Fibroblast of lung (primary cell): ENCODE data around the gene GRAP. TPM values are rescaled to one million over a fixed set of nuclear protein-coding genes. Genes with fewer than 3 reads are reported as not detected.

ENCODE experiments used
- DNase-seq, 2 donors: peaks; one replicate each; pipeline versions ENCODE4 v3.0.0 to v3.0.0-alpha.2; 2010; ENCODE audit warnings: low read depth in 2 of 2
- H2AFZ ChIP-seq: 2 replicates; pipeline ENCODE4 v1.5.1; 2012; ENCODE audit warnings: low read length, control low read depth, inconsistent platforms
- H3K27ac ChIP-seq: 2 replicates; pipeline ENCODE4 v1.5.1; 2011; ENCODE audit warnings: low read length, control low read depth; ENCODE audit not compliant: insufficient read depth
- H3K27me3 ChIP-seq: 2 replicates; pipeline ENCODE4 v1.5.1; 2011; ENCODE audit warnings: mild to moderate bottlenecking, low read length; ENCODE audit not compliant: control insufficient read depth, insufficient read depth
- H3K36me3 ChIP-seq: 2 replicates; pipeline ENCODE4 v1.5.1; 2011; ENCODE audit warnings: low read length; ENCODE audit not compliant: control insufficient read depth, insufficient read depth
- H3K4me1 ChIP-seq: 2 replicates; pipeline ENCODE4 v1.5.1; 2011; ENCODE audit warnings: low read length; ENCODE audit not compliant: control insufficient read depth, insufficient read depth; ENCODE audit errors: extremely low read depth
- H3K4me2 ChIP-seq: 2 replicates; pipeline ENCODE4 v1.5.1; 2011; ENCODE audit warnings: low read length, control low read depth; ENCODE audit not compliant: insufficient read depth; ENCODE audit errors: extremely low read depth
- H3K4me3 ChIP-seq, 4 experiments: fragments of 200-600 bp in 1 of 4; sonication (generic) in 1 of 4; replicated peaks in 1 of 4; 2 replicates each; pipeline ENCODE4 v1.5.1; 2011 to 2016; ENCODE audit warnings: low read length in 4 of 4, low read depth in 3 of 4, mild to moderate bottlenecking in 3 of 4, control low read depth in 2 of 4, inconsistent platforms in 1 of 4, mixed read lengths in 1 of 4; ENCODE audit not compliant: insufficient read depth in 1 of 4; ENCODE audit errors: control extremely low read depth in 1 of 4
- H3K79me2 ChIP-seq: 2 replicates; pipeline ENCODE4 v1.5.1; 2012; ENCODE audit warnings: mild to moderate bottlenecking, low read length, inconsistent platforms; ENCODE audit not compliant: control insufficient read depth, insufficient read depth
- H3K9ac ChIP-seq: 2 replicates; pipeline ENCODE4 v1.5.1; 2011; ENCODE audit warnings: mild to moderate bottlenecking, low read length, control low read depth; ENCODE audit not compliant: insufficient read depth
- H3K9me3 ChIP-seq: 2 replicates; pipeline ENCODE4 v1.5.1; 2012; ENCODE audit warnings: low read depth, low read length; ENCODE audit not compliant: control insufficient read depth, insufficient read depth
- H4K20me1 ChIP-seq: 2 replicates; pipeline ENCODE4 v1.5.1; 2011; ENCODE audit warnings: low read length; ENCODE audit not compliant: control insufficient read depth, insufficient read depth; ENCODE audit errors: extremely low read depth
- CTCF ChIP-seq, 2 donors: IDR thresholded peaks in 1 of 2; conservative IDR thresholded peaks in 1 of 2; 1 replicate in 1 of 2; 2 replicates in 1 of 2; pipeline ENCODE4 v1.5.1; 2011 to 2012; ENCODE audit warnings: low read length in 2 of 2, control low read depth in 1 of 2, inconsistent platforms in 1 of 2, low read depth in 1 of 2, mild to moderate bottlenecking in 1 of 2
- EZH2 ChIP-seq: IDR thresholded peaks from 2 replicates; pipeline ENCODE4 v1.5.1; 2012; ENCODE audit warnings: low read length, control low read depth, mild to moderate bottlenecking; ENCODE audit errors: missing control alignments
- polyA plus RNA-seq, 2 donors: library from polyadenylated mRNA; depleted of rRNA in 1 of 2; stranded (reverse) in 1 of 2; unstranded in 1 of 2; fragments of >200 nt; gene quantifications; 2 replicates each; pipeline ENCODE4 v1.2.1, GENCODE V29; 2011 to 2012; ENCODE audit warnings: missing spikeins in 1 of 2
- total RNA-seq: library from RNA; depleted of rRNA; stranded (reverse); fragments of >200 nt; gene quantifications from 2 replicates; pipeline ENCODE4 v1.2.1, GENCODE V29; 2014

Gene GRAP
- total and polyA plus RNA-seq, 2 donors (not counting 1 experiment from before 2014, with no cell fraction given), result 0.10 TPM; not detected in 1

- Histone ChIP-seq H3K36me3 (no peaks in the 10 kb centered on the region), H2AFZ (no peak overlapping the region), H3K4me1 (no peaks in the 10 kb centered on the region)
Measured at GRCh38 chr17:19017804-19018599, 28.8 kb downstream of the GRAP start.

GRCh38 chr17:19017401-19017800 lies 29.4 kb downstream of the GRAP start:
- Histone ChIP-seq H3K27ac (no peak overlapping the region), H4K20me1 (no peaks in the 10 kb centered on the region), H3K79me2 (no peaks in the 10 kb centered on the region), H3K4me1 (no peaks in the 10 kb centered on the region), H3K9ac (no peak overlapping the region), H3K4me2 (no peak overlapping the region), H3K36me3 (no peaks in the 10 kb centered on the region), H3K27me3 (no peaks in the 10 kb centered on the region), H3K9me3 (no peaks in the 10 kb centered on the region), H2AFZ (no peak overlapping the region), H3K4me3 (no peak overlapping the region)
- DNase-seq, result no peak
- TF ChIP-seq CTCF (conservative IDR thresholded peaks at IDR 0.05 in 1 of 2, IDR thresholded peaks at IDR 0.05 in 1 of 2; ENCODE audit: low read depth in 1 of 2, low read length in 2 of 2), result no peak
- TF ChIP-seq EZH2, result no peak

More at GRCh38 chr17:19017804-19018599, 28.8 kb downstream of the GRAP start:
- Histone ChIP-seq H3K4me3 (no peak overlapping the region), H3K9me3 (no peaks in the 10 kb centered on the region), H3K27me3 (no peaks in the 10 kb centered on the region), H3K79me2 (no peaks in the 10 kb centered on the region), H3K4me2 (no peak overlapping the region), H4K20me1 (no peaks in the 10 kb centered on the region), H3K27ac (no peak overlapping the region), H3K9ac (no peak overlapping the region)
- no peak for DNase-seq
- no peak for TF ChIP-seq CTCF (conservative IDR thresholded peaks at IDR 0.05 in 1 of 2, IDR thresholded peaks at IDR 0.05 in 1 of 2; ENCODE audit: low read depth in 1 of 2, low read length in 2 of 2)
- no peak for TF ChIP-seq EZH2

- no peak overlapping the region for H3K9ac ChIP-seq
- no peak overlapping the region for H3K4me2 ChIP-seq
- no peaks in the 10 kb centered on the region for H3K27me3 ChIP-seq
- no peaks in the 10 kb centered on the region for H3K4me1 ChIP-seq
- H3K27ac ChIP-seq, result no peak overlapping the region
- no peak overlapping the region for H2AFZ ChIP-seq
- H4K20me1 ChIP-seq, result no peaks in the 10 kb centered on the region
- no peaks in the 10 kb centered on the region for H3K79me2 ChIP-seq
- no peaks in the 10 kb centered on the region for H3K36me3 ChIP-seq
- no peak for TF ChIP-seq EZH2
- TF ChIP-seq CTCF (conservative IDR thresholded peaks at IDR 0.05 in 1 of 2, IDR thresholded peaks at IDR 0.05 in 1 of 2; ENCODE audit: low read depth in 1 of 2, low read length in 2 of 2), result no peak
- H3K9me3 ChIP-seq, result no peaks in the 10 kb centered on the region
- no peak for DNase-seq
- no peak overlapping the region for H3K4me3 ChIP-seq
Measured at GRCh38 chr17:19016881-19017280, 29.9 kb downstream of the GRAP start.
